CD4-positive, alpha-beta T cell treated with Interleukin-21 for 1 hour (primary cell): ENCODE results near the gene ETS1.
A peak's percentile ranks its signal among the peaks of the same experiment; 100 is the strongest.

Source experiments
- DNase-seq: peaks from one replicate; pipeline ENCODE4 v3.0.0-alpha.2; 2020

Gene ETS1

GRCh38 chr11:128421577-128422330 lies 165.6 kb downstream of the ETS1 start:
- DNase-seq = no peak

GRCh38 chr11:128420951-128421350 lies 166.4 kb downstream of the ETS1 start:
- no peak for DNase-seq

GRCh38 chr11:128420265-128420664 lies 167.1 kb downstream of the ETS1 start:
- DNase-seq = no peak

DNA sequence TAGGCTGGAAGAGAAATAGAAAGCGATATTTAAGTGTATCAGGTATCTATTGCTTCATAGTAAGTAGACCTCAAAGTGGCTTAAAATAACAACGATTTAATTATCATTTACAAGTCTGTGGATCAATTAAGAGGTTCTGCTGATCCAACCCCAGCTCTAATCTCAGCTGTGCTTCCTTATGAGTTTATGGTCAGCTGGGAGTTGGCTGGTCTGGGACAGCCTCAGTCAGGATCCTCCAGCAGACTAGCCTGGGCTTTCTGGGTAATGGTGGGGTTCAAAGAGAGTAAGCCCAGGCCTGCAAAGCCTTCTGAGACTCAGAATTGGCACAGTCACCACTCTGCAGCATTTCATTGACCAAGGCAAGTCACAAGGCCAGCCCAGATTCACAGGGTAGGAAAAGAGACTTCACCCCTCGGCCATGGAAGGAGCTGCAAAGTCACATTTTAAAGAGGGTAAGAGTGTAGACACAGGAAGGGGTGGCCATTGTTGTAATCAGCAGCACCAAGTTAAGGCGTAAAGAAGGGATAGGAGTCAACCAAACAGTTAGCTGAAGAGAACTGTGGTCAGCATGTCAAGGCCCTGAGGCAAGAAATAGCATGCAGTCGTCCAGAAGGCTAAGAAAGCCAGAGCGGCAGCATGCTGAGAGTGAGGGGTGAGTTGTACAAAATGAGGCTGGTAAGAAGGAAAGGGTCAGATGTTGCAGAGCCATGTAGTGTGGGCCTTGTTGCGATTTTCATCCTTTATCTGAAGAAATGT lies 168.2 kb downstream of the ETS1 start:
- DNase-seq = no peak

GRCh38 chr11:128417607-128418324 lies 169.6 kb downstream of the ETS1 start:
- DNase-seq = no peak

- no peak for DNase-seq
Measured at GRCh38 chr11:128416976-128417375, 170.4 kb downstream of the ETS1 start.

GRCh38 chr11:128415539-128415938 lies 171.8 kb downstream of the ETS1 start:
- DNase-seq = peak; percentile 15

DNA sequence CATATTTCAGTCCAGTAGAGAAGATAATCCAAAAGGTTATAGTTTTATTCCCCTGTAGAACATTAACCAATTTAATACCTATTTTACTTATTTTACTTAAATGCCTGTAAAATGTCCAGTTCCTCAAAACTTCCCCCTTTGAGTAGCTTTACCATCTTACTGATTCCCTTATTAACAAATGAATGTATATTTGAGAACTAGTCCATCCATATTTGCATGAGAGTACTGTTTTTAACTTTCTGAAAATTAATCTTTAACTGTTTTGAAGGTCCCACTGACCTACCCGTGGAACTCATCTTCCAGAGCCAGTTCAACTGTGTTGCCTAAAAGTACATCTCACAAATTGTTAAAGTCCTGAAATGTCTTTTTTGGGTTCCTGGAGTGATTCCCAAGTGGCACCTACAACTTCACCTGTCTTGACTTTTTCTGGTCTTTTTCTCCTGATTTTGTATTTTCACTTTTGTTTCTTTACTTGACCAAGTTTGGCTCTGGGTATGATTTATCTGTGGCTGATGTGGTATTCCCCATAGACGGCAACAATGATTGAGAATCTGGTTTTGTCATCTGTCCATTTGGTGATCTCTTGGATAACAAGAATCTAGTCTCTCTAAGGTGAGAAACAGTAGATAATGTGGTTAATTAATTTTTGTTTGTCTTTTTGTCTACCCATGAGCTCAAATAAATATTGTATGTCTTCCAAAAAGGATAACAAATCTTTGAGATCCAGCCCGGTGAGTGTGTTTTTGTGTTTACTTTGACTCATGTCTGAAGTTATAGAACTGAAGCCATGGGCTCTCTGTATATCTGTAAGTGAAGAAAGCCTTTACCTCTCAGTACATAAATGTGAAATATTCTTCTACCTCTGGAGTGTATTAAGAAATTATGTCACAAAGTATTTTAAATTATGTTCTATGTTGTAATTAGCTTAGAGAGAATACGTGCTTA lies 174.2 kb downstream of the ETS1 start:
- DNase-seq = no peak

DNA sequence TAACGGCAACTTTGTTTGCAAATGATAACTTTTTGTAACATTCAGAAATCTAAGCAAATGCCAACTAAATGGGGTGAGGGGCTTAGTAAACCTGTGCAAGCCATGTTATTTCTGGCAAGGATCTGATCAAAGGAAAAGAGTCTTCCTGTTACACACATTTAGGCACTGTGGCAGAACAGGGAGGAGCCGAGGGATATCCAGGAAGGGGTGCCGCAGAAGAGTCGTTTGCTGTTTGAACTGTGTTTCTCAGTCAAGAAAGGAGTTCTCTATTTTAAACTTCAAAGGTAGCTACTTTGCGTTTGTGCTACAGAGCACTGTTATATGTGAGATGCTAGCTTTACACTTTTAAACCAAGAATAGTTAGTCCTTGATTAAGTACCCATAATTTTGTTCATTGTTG lies 175.5 kb downstream of the ETS1 start:
- DNase-seq = no peak

GRCh38 chr11:128411150-128411549 lies 176.2 kb downstream of the ETS1 start:
- DNase-seq = no peak

- no peak for DNase-seq
Measured at GRCh38 chr11:128409476-128409875, 177.9 kb downstream of the ETS1 start.
